IMR-90 (cell line): Measurements from ENCODE around the gene PTPRG. TPM values are rescaled to one million over a fixed set of nuclear protein-coding genes. Genes with fewer than 3 reads are reported as not detected.

Experiments used
- ATAC-seq: fragments of 200-7000 bp; cut with Tn5 transposase; 2 replicates; pipeline ENCODE4 v1.9.1; 2020; ENCODE audit warnings: low read depth, mild to moderate bottlenecking, moderate library complexity
- BruUV-seq: library from RNA; stranded (reverse); fragments of 400-500 nt; replicated peaks from 2 replicates; lab custom pipeline; 2021; lab: Mats Ljungman, UMichigan
- CTCF ChIA-PET: fragments of 300-600 bp; formaldehyde crosslinking; extraction: SDS; loops from one replicate; lab custom pipeline; 2021; ENCODE audit warnings: antibody characterized with exemption; lab: Yijun Ruan, JAX
- POLR2A ChIA-PET: fragments of 300-600 bp; sonication (Branson Sonifier 250); formaldehyde crosslinking; loops from one replicate; lab custom pipeline; 2022; ENCODE audit warnings: antibody characterized with exemption; ENCODE audit not compliant: unreplicated experiment; lab: Charles Lee
- DNase-seq: peaks from one replicate; pipeline ENCODE4 v3.0.0; 2013
- H2AFZ ChIP-seq: replicated peaks from 2 replicates; pipeline ENCODE3; 2013; ENCODE audit warnings: low read length, mild to moderate bottlenecking; ENCODE audit not compliant: poor library complexity
- H2AK5ac ChIP-seq: 2 replicates; pipeline ENCODE4 v1.6.1; 2013; ENCODE audit warnings: low read depth, low read length, inconsistent platforms
- H2AK9ac ChIP-seq: replicated peaks from 2 replicates; pipeline ENCODE3; 2013; ENCODE audit warnings: mild to moderate bottlenecking, low read depth, low read length, moderate library complexity; ENCODE audit not compliant: poor library complexity
- H2BK120ac ChIP-seq: 2 replicates; pipeline ENCODE4 v1.6.1; 2013; ENCODE audit warnings: low read depth, low read length, inconsistent platforms
- H2BK15ac ChIP-seq: 3 replicates; pipeline ENCODE4 v1.6.1; 2013; ENCODE audit warnings: low read depth, low read length, inconsistent platforms
- H2BK20ac ChIP-seq: 2 replicates; pipeline ENCODE4 v1.6.1; 2013; ENCODE audit warnings: low read depth, mild to moderate bottlenecking, inconsistent platforms, low read length, moderate library complexity
- H2BK5ac ChIP-seq: 2 replicates; pipeline ENCODE4 v1.6.1; 2013; ENCODE audit warnings: mild to moderate bottlenecking, low read depth, low read length, inconsistent platforms; ENCODE audit not compliant: poor library complexity, severe bottlenecking
- H3K14ac ChIP-seq: replicated peaks from 2 replicates; pipeline ENCODE4 v1.6.1; 2013; ENCODE audit warnings: low read depth, low read length, inconsistent platforms
- H3K18ac ChIP-seq: 2 replicates; pipeline ENCODE4 v1.6.1; 2013; ENCODE audit warnings: low read depth, low read length, control low read depth
- H3K23ac ChIP-seq: 2 replicates; pipeline ENCODE4 v1.6.1; 2013; ENCODE audit warnings: low read depth, low read length, inconsistent platforms
- H3K27ac ChIP-seq: 2 replicates; pipeline ENCODE4 v1.5.1; 2013; ENCODE audit warnings: mild to moderate bottlenecking, control low read depth, low read length; ENCODE audit not compliant: insufficient read depth
- H3K27me3 ChIP-seq: 2 replicates; pipeline ENCODE4 v1.6.1; 2013; ENCODE audit warnings: low read length; ENCODE audit not compliant: control insufficient read depth, insufficient read depth
- H3K36me3 ChIP-seq: 2 replicates; pipeline ENCODE4 v1.6.1; 2013; ENCODE audit warnings: low read length, mixed read lengths; ENCODE audit not compliant: control insufficient read depth, insufficient read depth
- H3K4ac ChIP-seq: 2 replicates; pipeline ENCODE4 v1.6.1; 2013; ENCODE audit warnings: low read depth, low read length, inconsistent platforms
- H3K4me1 ChIP-seq: 2 replicates; pipeline ENCODE4 v1.6.1; 2013; ENCODE audit warnings: low read length, mixed read lengths; ENCODE audit not compliant: control insufficient read depth, insufficient read depth
- H3K4me2 ChIP-seq: 2 replicates; pipeline ENCODE4 v1.6.1; 2013; ENCODE audit warnings: low read depth, mild to moderate bottlenecking, control low read depth, low read length, moderate library complexity
- H3K4me3 ChIP-seq: 2 replicates; pipeline ENCODE4 v1.5.1; 2013; ENCODE audit warnings: low read depth, mild to moderate bottlenecking, control low read depth, low read length, moderate library complexity; ENCODE audit not compliant: insufficient read depth
- H3K56ac ChIP-seq: 2 replicates; pipeline ENCODE4 v1.6.1; 2013; ENCODE audit warnings: low read length, inconsistent platforms; ENCODE audit not compliant: insufficient read depth; ENCODE audit errors: extremely low read depth
- H3K79me1 ChIP-seq, 2 experiments: 2 replicates each; pipeline ENCODE4 v1.6.1; 2013; ENCODE audit warnings: low read length in 2 of 2, inconsistent platforms in 1 of 2, low read depth in 1 of 2
- H3K9ac ChIP-seq: 2 replicates; pipeline ENCODE4 v1.6.1; 2013; ENCODE audit warnings: low read depth, low read length, control low read depth
- H3K9me1 ChIP-seq: 2 replicates; pipeline ENCODE4 v1.6.1; 2013; ENCODE audit warnings: low read length, inconsistent platforms; ENCODE audit not compliant: insufficient read depth
- H3K9me3 ChIP-seq: 2 replicates; pipeline ENCODE4 v1.6.1; 2013; ENCODE audit warnings: low read length; ENCODE audit not compliant: control insufficient read depth, insufficient read depth
- H4K20me1 ChIP-seq: 2 replicates; pipeline ENCODE4 v1.6.1; 2013; ENCODE audit warnings: low read length, inconsistent platforms; ENCODE audit not compliant: insufficient read depth
- H4K5ac ChIP-seq: 2 replicates; pipeline ENCODE4 v1.6.1; 2013; ENCODE audit warnings: mild to moderate bottlenecking, low read depth, low read length, control low read depth
- H4K8ac ChIP-seq, 2 experiments: 2 replicates each; pipeline ENCODE4 v1.6.1; 2013; ENCODE audit warnings: low read depth in 2 of 2, low read length in 2 of 2, control low read depth in 1 of 2, inconsistent platforms in 1 of 2
- H4K91ac ChIP-seq: 2 replicates; pipeline ENCODE4 v1.6.1; 2013; ENCODE audit warnings: low read depth, low read length, inconsistent platforms; ENCODE audit not compliant: insufficient read depth
- BHLHE40 ChIP-seq: fragments of 150-350 bp; IDR thresholded peaks from 2 replicates; pipeline ENCODE4 v1.6.1; 2016; ENCODE audit warnings: mild to moderate bottlenecking, low read depth, low read length
- CEBPB ChIP-seq: IDR thresholded peaks from 2 replicates; pipeline ENCODE4 v1.6.1; 2012; ENCODE audit warnings: low read depth, low read length, improper control_type of control experiment
- FOS ChIP-seq: fragments of 150-350 bp; IDR thresholded peaks from 2 replicates; pipeline ENCODE4 v1.6.1; 2016; ENCODE audit warnings: low read depth, low read length
- MAFK ChIP-seq: IDR thresholded peaks from 2 replicates; pipeline ENCODE4 v1.6.1; 2012; ENCODE audit warnings: low read depth, low read length, improper control_type of control experiment
- MAZ ChIP-seq: IDR thresholded peaks from 2 replicates; pipeline ENCODE4 v1.6.1; 2012; ENCODE audit warnings: low read depth, mild to moderate bottlenecking, low read length, improper control_type of control experiment, moderate library complexity, borderline replicate concordance
- MXI1 ChIP-seq: IDR thresholded peaks from 2 replicates; pipeline ENCODE4 v1.6.1; 2012; ENCODE audit warnings: low read depth, mild to moderate bottlenecking, low read length, moderate library complexity, borderline replicate concordance
- NFE2L2 ChIP-seq: fragments of 150-350 bp; IDR thresholded peaks from 2 replicates; pipeline ENCODE4 v1.6.1; 2016; ENCODE audit warnings: low read depth, mild to moderate bottlenecking, low read length
- POLR2A ChIP-seq: IDR thresholded peaks from 2 replicates; pipeline ENCODE4 v1.6.1; 2012; ENCODE audit warnings: mild to moderate bottlenecking, low read depth, low read length
- RCOR1 ChIP-seq: IDR thresholded peaks from 2 replicates; pipeline ENCODE4 v1.6.1; 2012; ENCODE audit warnings: mild to moderate bottlenecking, low read length, improper control_type of control experiment; ENCODE audit not compliant: insufficient replicate concordance
- RFX5 ChIP-seq: IDR thresholded peaks from 2 replicates; pipeline ENCODE4 v1.8.0; 2012; ENCODE audit warnings: low read depth, mild to moderate bottlenecking, low read length, moderate library complexity
- SMC3 ChIP-seq: fragments of 150-350 bp; IDR thresholded peaks from 2 replicates; pipeline ENCODE4 v1.6.1; 2016; ENCODE audit warnings: low read depth, mild to moderate bottlenecking, antibody characterized with exemption, low read length, moderate library complexity
- WGBS, 2 experiments: methylation state at CpG; one replicate each; pipeline versions ENCODE4 v1.1.5 to v1.1.7; 2013; ENCODE audit warnings: missing lambda C conversion rate in 2 of 2; ENCODE audit not compliant: insufficient read length in 1 of 2; ENCODE audit errors: extremely low coverage in 2 of 2; 5-methylcytosine and 5-hydroxymethylcytosine counted together
- dilution Hi-C: fragments of 300-500 bp; cut with HindIII; formaldehyde crosslinking; loops from one replicate; pipeline ENCODE4 v1.14.3; 2018; ENCODE audit warnings: low sequenced_read_pairs; ENCODE audit not compliant: unreplicated experiment
- in situ Hi-C: fragments of 300-500 bp; cut with MboI; formaldehyde crosslinking; loops from 3 replicates; pipeline ENCODE4 v1.14.3; 2019; ENCODE audit warnings: low sequenced_read_pairs, inconsistent platforms, mixed read lengths
- intact Hi-C: fragments of 100-400 bp; cut with micrococcal nuclease; formaldehyde crosslinking; loops from 2 replicates; pipeline ENCODE4 v1.10.0; 2022
- polyA plus RNA-seq, 3 experiments: library from polyadenylated mRNA; depleted of rRNA; stranded (reverse); fragments of >200 nt; gene quantifications; 2 replicates each; pipeline ENCODE4 v1.2.3, GENCODE V29; 2012; ENCODE audit warnings: low replicate concordance in 1 of 3
- total RNA-seq: library from RNA; depleted of rRNA; stranded (reverse); fragments of >200 nt; gene quantifications from 2 replicates; pipeline ENCODE4 v1.2.3, GENCODE V29; 2012
- TF ChIP-seq, protein P1 (sequence below): fragments of 150-350 bp; IDR thresholded peaks from 2 replicates; pipeline ENCODE4 v1.6.1; 2016; ENCODE audit warnings: low read depth, mild to moderate bottlenecking, low read length, moderate library complexity, borderline replicate concordance
- TF ChIP-seq, protein P2 (sequence below): fragments of 150-350 bp; IDR thresholded peaks from 2 replicates; pipeline ENCODE4 v1.6.1; 2017; ENCODE audit warnings: mild to moderate bottlenecking, antibody characterized with exemption, low read length, low read depth

PTPRG gene
- total and polyA plus RNA-seq, 2 of the 4 experiments (the other 2 are of a cell fraction), result 7.7 to 31.0 TPM

DNA sequence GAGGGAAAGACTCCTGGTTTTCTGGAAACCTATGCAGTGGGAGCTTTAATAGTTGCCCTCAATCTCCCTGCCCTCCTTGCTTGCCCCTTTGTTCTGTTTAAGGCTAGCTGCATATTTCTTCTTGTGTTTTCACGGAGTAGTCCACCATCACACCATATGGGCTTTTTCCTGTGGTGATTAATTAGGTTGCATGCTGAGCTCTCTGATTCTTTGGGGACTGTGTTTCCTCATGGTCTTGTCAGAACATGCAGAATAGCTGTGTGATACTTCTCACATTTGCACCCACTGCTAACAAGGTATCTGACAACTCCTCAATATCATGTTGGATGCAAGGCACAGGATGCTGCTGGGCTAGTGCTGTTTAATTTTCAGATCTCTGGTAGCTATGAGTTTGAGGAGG is 139.6 kb downstream of the PTPRG start:
- Histone ChIP-seq H3K4me2 (no peak overlapping the region), H3K27ac (no peak overlapping the region), H4K91ac (no peak overlapping the region), H3K4me1 (no peaks in the 10 kb centered on the region), H4K8ac (no peak overlapping the region), H3K79me1 (peaks cover 19 to 42% of the 10 kb centered on the region in 2 experiments), H3K9ac (no peak overlapping the region), H4K5ac (no peak overlapping the region), H3K14ac (no peak overlapping the region), H3K9me3 (no peaks in the 10 kb centered on the region), H3K36me3 (no peaks in the 10 kb centered on the region), H2BK5ac (no peak overlapping the region), H2AK9ac (no peak overlapping the region), H2AFZ (no peak overlapping the region), H3K9me1 (peaks cover 5% of the 10 kb centered on the region; the same call in 1 of the 2 replicates), H3K4ac (no peak overlapping the region), H2BK20ac (no peak overlapping the region), H2AK5ac (no peak overlapping the region), H3K27me3 (no peaks in the 10 kb centered on the region), H4K20me1 (peaks cover 6% of the 10 kb centered on the region; the same call in 1 of the 2 replicates), H2BK120ac (no peak overlapping the region), H3K23ac (no peak overlapping the region), H3K56ac (no peak overlapping the region), H3K18ac (no peak overlapping the region), H3K4me3 (no peak overlapping the region), H2BK15ac (no peak overlapping the region)
- no CpG with 5 or more reads among the region's 1 CpG for WGBS, 2 experiments
- dilution Hi-C loops (no loop called here), intact Hi-C loops (no loop called here), in situ Hi-C loops (no loop called here)
- POLR2A ChIA-PET, result no interaction called here
- no TSS peak for BruUV-seq
- TF ChIP-seq, protein P1, sequence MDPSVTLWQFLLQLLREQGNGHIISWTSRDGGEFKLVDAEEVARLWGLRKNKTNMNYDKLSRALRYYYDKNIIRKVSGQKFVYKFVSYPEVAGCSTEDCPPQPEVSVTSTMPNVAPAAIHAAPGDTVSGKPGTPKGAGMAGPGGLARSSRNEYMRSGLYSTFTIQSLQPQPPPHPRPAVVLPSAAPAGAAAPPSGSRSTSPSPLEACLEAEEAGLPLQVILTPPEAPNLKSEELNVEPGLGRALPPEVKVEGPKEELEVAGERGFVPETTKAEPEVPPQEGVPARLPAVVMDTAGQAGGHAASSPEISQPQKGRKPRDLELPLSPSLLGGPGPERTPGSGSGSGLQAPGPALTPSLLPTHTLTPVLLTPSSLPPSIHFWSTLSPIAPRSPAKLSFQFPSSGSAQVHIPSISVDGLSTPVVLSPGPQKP, result no peak
- TF ChIP-seq MXI1 (no peak), FOS (no peak), MAFK (no peak), MAZ (no peak), POLR2A (no peak), CEBPB (no peak), SMC3 (no peak), NFE2L2 (no peak), RCOR1 (no peak), RFX5 (no peak), BHLHE40 (no peak)
- TF ChIP-seq, protein P2, sequence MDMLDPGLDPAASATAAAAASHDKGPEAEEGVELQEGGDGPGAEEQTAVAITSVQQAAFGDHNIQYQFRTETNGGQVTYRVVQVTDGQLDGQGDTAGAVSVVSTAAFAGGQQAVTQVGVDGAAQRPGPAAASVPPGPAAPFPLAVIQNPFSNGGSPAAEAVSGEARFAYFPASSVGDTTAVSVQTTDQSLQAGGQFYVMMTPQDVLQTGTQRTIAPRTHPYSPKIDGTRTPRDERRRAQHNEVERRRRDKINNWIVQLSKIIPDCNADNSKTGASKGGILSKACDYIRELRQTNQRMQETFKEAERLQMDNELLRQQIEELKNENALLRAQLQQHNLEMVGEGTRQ, result no peak
- no peak for ATAC-seq
- no peak for DNase-seq
- CTCF ChIA-PET, result no interaction called here
